Measurements from ENCODE around the gene ODF2. TPM values are rescaled to one million over a fixed set of nuclear protein-coding genes. Genes with fewer than 3 reads are reported as not detected.

ODF2 gene
- total and polyA plus RNA-seq, 2 of the 8 experiments (the other 6 are each of a cell fraction or from before 2014, with no cell fraction given): 5.6 to 17.9 TPM

DNA sequence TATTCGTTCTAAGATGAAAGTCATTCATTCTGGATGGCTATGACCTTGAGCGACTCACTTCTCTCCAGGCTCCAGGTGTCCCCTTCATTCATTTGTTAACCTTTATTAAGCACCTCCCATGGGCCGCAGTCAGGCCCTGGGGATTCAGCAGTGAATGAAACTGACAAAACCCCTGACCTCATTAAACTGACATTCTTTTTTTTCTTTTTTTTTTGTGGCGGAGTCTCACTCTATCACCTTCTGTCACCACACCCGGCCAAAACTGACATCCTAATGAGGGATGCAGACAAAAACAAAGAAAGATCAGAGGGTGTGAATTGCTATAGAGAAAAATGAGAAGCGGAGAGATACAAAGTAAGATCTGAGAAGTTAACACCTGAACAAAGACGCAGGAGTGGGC lies 16.5 kb upstream of the ODF2 start (continued):
- TF ChIP-seq, protein P1, sequence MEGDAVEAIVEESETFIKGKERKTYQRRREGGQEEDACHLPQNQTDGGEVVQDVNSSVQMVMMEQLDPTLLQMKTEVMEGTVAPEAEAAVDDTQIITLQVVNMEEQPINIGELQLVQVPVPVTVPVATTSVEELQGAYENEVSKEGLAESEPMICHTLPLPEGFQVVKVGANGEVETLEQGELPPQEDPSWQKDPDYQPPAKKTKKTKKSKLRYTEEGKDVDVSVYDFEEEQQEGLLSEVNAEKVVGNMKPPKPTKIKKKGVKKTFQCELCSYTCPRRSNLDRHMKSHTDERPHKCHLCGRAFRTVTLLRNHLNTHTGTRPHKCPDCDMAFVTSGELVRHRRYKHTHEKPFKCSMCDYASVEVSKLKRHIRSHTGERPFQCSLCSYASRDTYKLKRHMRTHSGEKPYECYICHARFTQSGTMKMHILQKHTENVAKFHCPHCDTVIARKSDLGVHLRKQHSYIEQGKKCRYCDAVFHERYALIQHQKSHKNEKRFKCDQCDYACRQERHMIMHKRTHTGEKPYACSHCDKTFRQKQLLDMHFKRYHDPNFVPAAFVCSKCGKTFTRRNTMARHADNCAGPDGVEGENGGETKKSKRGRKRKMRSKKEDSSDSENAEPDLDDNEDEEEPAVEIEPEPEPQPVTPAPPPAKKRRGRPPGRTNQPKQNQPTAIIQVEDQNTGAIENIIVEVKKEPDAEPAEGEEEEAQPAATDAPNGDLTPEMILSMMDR (IDR thresholded peaks at IDR 0.05; ENCODE audit: control extremely low read depth in 1 of 3, insufficient read depth in 1 of 3, low read depth in 1 of 3, low read length in 3 of 3): no peak
- TF ChIP-seq SIX5 (IDR thresholded peaks at IDR 0.05; ENCODE audit: low read depth, low read length) (no peak), BRCA1 (IDR thresholded peaks at IDR 0.05; ENCODE audit: low read depth, low read length) (no peak)

Data from H1 (cell line).